Mesenchymal stem cell (in vitro differentiated cells and primary cell): ENCODE results near the gene CD28.
"Not testable (repeated sequence)": the region's sequence is repeated elsewhere in the genome, so short reads cannot be mapped to it uniquely, and the experiment has no call there.

Source experiments
- DNase-seq: peaks from one replicate; pipeline ENCODE4 v3.0.0-alpha.2; 2013
- H2AFZ ChIP-seq: one replicate; pipeline ENCODE4 v1.6.1; 2013; ENCODE audit warnings: low read depth, mild to moderate bottlenecking, control low read depth, inconsistent platforms, low read length, moderate library complexity
- H2AK5ac ChIP-seq: 2 replicates; pipeline ENCODE4 v1.6.1; 2013; ENCODE audit warnings: low read length, moderate library complexity, mild to moderate bottlenecking, inconsistent platforms; ENCODE audit not compliant: severe bottlenecking
- H2BK120ac ChIP-seq: one replicate; pipeline ENCODE4 v1.6.1; 2013; ENCODE audit warnings: low read depth, mild to moderate bottlenecking, inconsistent platforms, low read length, moderate library complexity
- H2BK12ac ChIP-seq, 2 experiments: one replicate each; pipeline ENCODE4 v1.6.1; 2013; ENCODE audit warnings: inconsistent platforms in 2 of 2, low read length in 2 of 2, mild to moderate bottlenecking in 2 of 2, moderate library complexity in 2 of 2, control low read depth in 1 of 2
- H2BK15ac ChIP-seq: one replicate; pipeline ENCODE4 v1.6.1; 2013; ENCODE audit warnings: mild to moderate bottlenecking, low read depth, inconsistent platforms; ENCODE audit not compliant: poor library complexity, severe bottlenecking
- H2BK5ac ChIP-seq: 2 replicates; pipeline ENCODE4 v1.6.1; 2013; ENCODE audit warnings: low read depth, mild to moderate bottlenecking, low read length, control low read depth, inconsistent platforms; ENCODE audit not compliant: poor library complexity, severe bottlenecking
- H3K14ac ChIP-seq, 2 experiments: one replicate each; pipeline ENCODE4 v1.6.1; 2013; ENCODE audit warnings: inconsistent platforms in 2 of 2, low read length in 2 of 2, control low read depth in 1 of 2, mild to moderate bottlenecking in 1 of 2, moderate library complexity in 1 of 2
- H3K18ac ChIP-seq, 2 experiments: one replicate each; pipeline ENCODE4 v1.6.1; 2013; ENCODE audit warnings: inconsistent platforms in 2 of 2, low read length in 2 of 2, control low read depth in 1 of 2, low read depth in 1 of 2, mild to moderate bottlenecking in 1 of 2
- H3K23ac ChIP-seq, 2 experiments: one replicate each; pipeline ENCODE4 v1.6.1; 2013; ENCODE audit warnings: inconsistent platforms in 2 of 2, low read length in 2 of 2, mild to moderate bottlenecking in 2 of 2, moderate library complexity in 2 of 2, control low read depth in 1 of 2
- H3K27ac ChIP-seq: 2 replicates; pipeline ENCODE4 v1.5.1; 2013; ENCODE audit warnings: mild to moderate bottlenecking, moderate library complexity, low read length, control low read depth, inconsistent platforms; ENCODE audit not compliant: poor library complexity, severe bottlenecking
- H3K27me3 ChIP-seq, 2 experiments: 2 replicates each; pipeline versions ENCODE4 v1.6.1 to v1.7.0; 2013; ENCODE audit warnings: low read length in 2 of 2, mild to moderate bottlenecking in 2 of 2, moderate library complexity in 2 of 2, control low read depth in 1 of 2, inconsistent platforms in 1 of 2; ENCODE audit not compliant: control insufficient read depth in 1 of 2, insufficient read depth in 1 of 2
- H3K36me3 ChIP-seq, 2 experiments: 2 replicates each; pipeline versions ENCODE4 v1.6.1 to v1.7.0; 2013; ENCODE audit warnings: low read length in 2 of 2, control low read depth in 1 of 2, inconsistent platforms in 1 of 2, low read depth in 1 of 2, mild to moderate bottlenecking in 1 of 2; ENCODE audit not compliant: insufficient read depth in 2 of 2, control insufficient read depth in 1 of 2
- H3K4ac ChIP-seq, 2 experiments: one replicate each; pipeline ENCODE4 v1.6.1; 2013; ENCODE audit warnings: inconsistent platforms in 2 of 2, low read length in 2 of 2, mild to moderate bottlenecking in 2 of 2, moderate library complexity in 2 of 2, control low read depth in 1 of 2, low read depth in 1 of 2
- H3K4me1 ChIP-seq: 2 replicates; pipeline ENCODE4 v1.6.1; 2013; ENCODE audit warnings: low read depth, low read length, control low read depth; ENCODE audit not compliant: control insufficient read depth, insufficient read depth
- H3K4me2 ChIP-seq: 2 replicates; pipeline ENCODE4 v1.6.1; 2013; ENCODE audit warnings: low read length, mild to moderate bottlenecking, inconsistent platforms; ENCODE audit not compliant: poor library complexity, severe bottlenecking
- H3K4me3 ChIP-seq, 2 experiments: 2 replicates each; pipeline versions ENCODE4 v1.5.1 to v1.7.0; 2013; ENCODE audit warnings: low read length in 2 of 2, mild to moderate bottlenecking in 2 of 2, control low read depth in 1 of 2, low read depth in 1 of 2; ENCODE audit not compliant: insufficient read depth in 1 of 2
- H3K79me1 ChIP-seq: replicated peaks from 2 replicates; pipeline ENCODE4 v1.6.1; 2013; ENCODE audit warnings: mild to moderate bottlenecking, control low read depth, low read length, inconsistent platforms; ENCODE audit not compliant: poor library complexity, severe bottlenecking
- H3K9ac ChIP-seq: 2 replicates; pipeline ENCODE4 v1.7.0; 2013; ENCODE audit warnings: mild to moderate bottlenecking, low read length, moderate library complexity
- H3K9me3 ChIP-seq: 2 replicates; pipeline ENCODE4 v1.7.0; 2013; ENCODE audit warnings: mild to moderate bottlenecking, low read length; ENCODE audit not compliant: control insufficient read depth
- H4K8ac ChIP-seq: one replicate; pipeline ENCODE4 v1.6.1; 2013; ENCODE audit warnings: inconsistent platforms, mild to moderate bottlenecking, low read length, moderate library complexity
- H4K91ac ChIP-seq: one replicate; pipeline ENCODE4 v1.6.1; 2013; ENCODE audit warnings: mild to moderate bottlenecking, low read length, inconsistent platforms
- WGBS: methylation state at CpG from one replicate; pipeline ENCODE4 v1.1.7; 2013; ENCODE audit warnings: mixed read lengths; 5-methylcytosine and 5-hydroxymethylcytosine counted together

Gene CD28

GRCh38 chr2:203697763-203698162 lies 8.7 kb upstream of the CD28 start:
- H2BK5ac ChIP-seq, H4K8ac ChIP-seq, H2AK5ac ChIP-seq, H3K36me3 ChIP-seq, H2AFZ ChIP-seq, H3K4ac ChIP-seq, H3K18ac ChIP-seq, H3K4me2 ChIP-seq, H4K91ac ChIP-seq, H3K27me3 ChIP-seq, H3K9ac ChIP-seq, H3K23ac ChIP-seq, H3K4me3 ChIP-seq, H3K4me1 ChIP-seq, H3K14ac ChIP-seq, H3K27ac ChIP-seq, H2BK12ac ChIP-seq, H2BK15ac ChIP-seq, DNase-seq, H2BK120ac ChIP-seq, H3K79me1 ChIP-seq, H3K9me3 ChIP-seq: not testable (repeated sequence)
- WGBS = 100% methylated on average over 2 of the region's 2 CpGs

- H2AFZ ChIP-seq, H3K9me3 ChIP-seq, H3K23ac ChIP-seq, H2BK12ac ChIP-seq, H4K91ac ChIP-seq, H3K27me3 ChIP-seq, H3K9ac ChIP-seq, H3K36me3 ChIP-seq, H3K18ac ChIP-seq, H2AK5ac ChIP-seq, H3K4me3 ChIP-seq, H3K4me1 ChIP-seq, H3K4ac ChIP-seq, H2BK15ac ChIP-seq, H3K27ac ChIP-seq, H3K79me1 ChIP-seq, H4K8ac ChIP-seq, H2BK5ac ChIP-seq, H3K14ac ChIP-seq, H2BK120ac ChIP-seq, DNase-seq, H3K4me2 ChIP-seq: not testable (repeated sequence)
- 96% methylated on average over 3 of the region's 5 CpGs for WGBS
These were observed 8.0 kb upstream of the CD28 start for GRCh38 chr2:203698410-203698809.

GRCh38 chr2:203704430-203704829 lies 2.0 kb upstream of the CD28 start:
- Histone ChIP-seq H3K27me3 (no peaks in the 10 kb centered on the region), H4K91ac (no peak overlapping the region)
- WGBS = no CpG with 5 or more reads among the region's 1 CpG

GRCh38 chr2:203705178-203705577 lies 1.3 kb upstream of the CD28 start:
- no peak overlapping the region for H3K23ac ChIP-seq
- DNase-seq = no peak
- H3K9ac ChIP-seq = no peak overlapping the region
- H3K4me3 ChIP-seq = no peak overlapping the region
- no peak overlapping the region for H2BK120ac ChIP-seq
- peak overlapping the region; percentile 41 for H4K8ac ChIP-seq
- WGBS = 97% methylated on average over 6 of the region's 6 CpGs
- no peaks in the 10 kb centered on the region for H3K27me3 ChIP-seq
- H3K4ac ChIP-seq = peak overlapping the region in 1 of 2 experiments; percentile 28
- no peaks in the 10 kb centered on the region for H3K4me1 ChIP-seq
- no peak overlapping the region for H2BK12ac ChIP-seq
- H2AK5ac ChIP-seq = no peak overlapping the region
- no peak overlapping the region for H3K27ac ChIP-seq
- H3K36me3 ChIP-seq = no peaks in the 10 kb centered on the region
- H3K4me2 ChIP-seq = no peak overlapping the region
- H3K9me3 ChIP-seq = peaks cover 5% of the 10 kb centered on the region
- H2BK5ac ChIP-seq = no peak overlapping the region
- H2BK15ac ChIP-seq = no peak overlapping the region
- H3K18ac ChIP-seq = no peak overlapping the region
- H2AFZ ChIP-seq = no peak overlapping the region
- H4K91ac ChIP-seq = no peak overlapping the region
- H3K14ac ChIP-seq = no peak overlapping the region
- no peaks in the 10 kb centered on the region for H3K79me1 ChIP-seq

More at GRCh38 chr2:203704430-203704829, 2.0 kb upstream of the CD28 start:
- Histone ChIP-seq H3K27ac (no peak overlapping the region), H3K4me2 (no peak overlapping the region), H3K79me1 (no peaks in the 10 kb centered on the region), H2BK12ac (no peak overlapping the region), H3K18ac (no peak overlapping the region), H3K4me3 (no peak overlapping the region), H2AFZ (no peak overlapping the region), H3K9me3 (peaks cover 5% of the 10 kb centered on the region), H3K4ac (no peak overlapping the region), H3K9ac (no peak overlapping the region), H3K14ac (no peak overlapping the region), H2BK15ac (no peak overlapping the region), H3K23ac (no peak overlapping the region), H2BK120ac (no peak overlapping the region), H4K8ac (no peak overlapping the region), H3K4me1 (no peaks in the 10 kb centered on the region), H3K36me3 (no peaks in the 10 kb centered on the region), H2AK5ac (no peak overlapping the region), H2BK5ac (no peak overlapping the region)
- DNase-seq = no peak
